MM.1S (cell line): ENCODE results near the gene MTCL1.

Source experiments
- DNase-seq: peaks from one replicate; pipeline ENCODE4 v3.0.0-alpha.2; 2015
- H2AFZ ChIP-seq: fragments of 300-600 bp; sonication (generic); 2 replicates; pipeline ENCODE4 v1.6.0; 2016; ENCODE audit warnings: antibody characterized with exemption, low read length
- H3F3A ChIP-seq: fragments of 300-600 bp; sonication (generic); 2 replicates; pipeline ENCODE4 v1.6.1; 2016; ENCODE audit warnings: mild to moderate bottlenecking, antibody characterized with exemption, low read length, moderate library complexity, mixed read lengths; ENCODE audit not compliant: insufficient read depth
- H3K27ac ChIP-seq: fragments of 300-600 bp; sonication (generic); 2 replicates; pipeline ENCODE4 v1.5.1; 2016; ENCODE audit warnings: mild to moderate bottlenecking, low read length
- H3K27me3 ChIP-seq: fragments of 300-600 bp; sonication (generic); replicated peaks from 2 replicates; pipeline ENCODE4 v1.6.0; 2016; ENCODE audit warnings: low read length; ENCODE audit not compliant: insufficient read depth
- H3K36me3 ChIP-seq: fragments of 300-600 bp; sonication (generic); replicated peaks from 2 replicates; pipeline ENCODE4 v1.6.1; 2016; ENCODE audit warnings: mild to moderate bottlenecking, low read length, mixed read lengths; ENCODE audit not compliant: insufficient read depth
- H3K4me1 ChIP-seq: fragments of 300-600 bp; sonication (generic); 2 replicates; pipeline ENCODE4 v1.6.1; 2016; ENCODE audit warnings: low read length, mixed read lengths
- H3K4me2 ChIP-seq: fragments of 300-600 bp; sonication (generic); 2 replicates; pipeline ENCODE4 v1.6.0; 2016; ENCODE audit warnings: low read depth, low read length
- H3K4me3 ChIP-seq: fragments of 300-600 bp; sonication (generic); 2 replicates; pipeline ENCODE4 v1.5.1; 2016; ENCODE audit warnings: low read length, mixed read lengths
- H3K79me2 ChIP-seq: fragments of 300-600 bp; sonication (generic); 2 replicates; pipeline ENCODE4 v1.6.1; 2016; ENCODE audit warnings: mixed run types, low read length, mixed read lengths
- H3K9ac ChIP-seq: fragments of 300-600 bp; sonication (generic); 2 replicates; pipeline ENCODE4 v1.6.1; 2016; ENCODE audit warnings: low read length, mixed read lengths
- H3K9me2 ChIP-seq: fragments of 300-600 bp; sonication (generic); replicated peaks from 2 replicates; pipeline ENCODE4 v1.6.1; 2016; ENCODE audit warnings: mild to moderate bottlenecking, low read length, mixed read lengths; ENCODE audit not compliant: insufficient read depth
- H3K9me3 ChIP-seq: fragments of 300-600 bp; sonication (generic); replicated peaks from 2 replicates; pipeline ENCODE4 v1.6.1; 2016; ENCODE audit warnings: mild to moderate bottlenecking, low read length, mixed read lengths; ENCODE audit not compliant: insufficient read depth
- H4K20me1 ChIP-seq: fragments of 300-600 bp; sonication (generic); 2 replicates; pipeline ENCODE4 v1.6.1; 2016; ENCODE audit warnings: mild to moderate bottlenecking, low read length, moderate library complexity, mixed read lengths; ENCODE audit not compliant: insufficient read depth
- CTCF ChIP-seq: fragments of 300-600 bp; sonication (generic); IDR thresholded peaks from 2 replicates; pipeline ENCODE4 v1.5.1; 2016; ENCODE audit warnings: antibody characterized with exemption, low read length, mixed read lengths
- EZH2 ChIP-seq: fragments of 300-600 bp; sonication (generic); optimal IDR thresholded peaks from 2 replicates; pipeline ENCODE3; 2017; ENCODE audit warnings: low read depth, mild to moderate bottlenecking, antibody characterized with exemption, low read length, mixed read lengths
- EZH2phosphoT487 ChIP-seq: fragments of 300-600 bp; sonication (generic); IDR thresholded peaks from 2 replicates; pipeline ENCODE4 v1.6.1; 2018; ENCODE audit warnings: antibody characterized with exemption, low read length

The MTCL1 gene

GRCh38 chr18:8799596-8800441 lies 94.5 kb downstream of the MTCL1 start:
- no peak overlapping the region for H3K4me3 ChIP-seq
- no peak overlapping the region for H3K4me2 ChIP-seq
- no peaks in the 10 kb centered on the region for H3K4me1 ChIP-seq
- H3K27me3 ChIP-seq = no peaks in the 10 kb centered on the region
- no peaks in the 10 kb centered on the region for H3K79me2 ChIP-seq
- H4K20me1 ChIP-seq = no peaks in the 10 kb centered on the region
- H3K9me2 ChIP-seq = no peaks in the 10 kb centered on the region
- no peaks in the 10 kb centered on the region for H3F3A ChIP-seq
- H3K9me3 ChIP-seq = no peaks in the 10 kb centered on the region
- no peak overlapping the region for H3K9ac ChIP-seq
- H3K36me3 ChIP-seq = no peaks in the 10 kb centered on the region; the same call in 1 of the 2 replicates
- no peak overlapping the region for H2AFZ ChIP-seq
- H3K27ac ChIP-seq = no peak overlapping the region
- DNase-seq = no peak
- TF ChIP-seq CTCF = no peak
- TF ChIP-seq EZH2phosphoT487 = no peak
- no peak for TF ChIP-seq EZH2

GRCh38 chr18:8800445-8800844 lies 95.1 kb downstream of the MTCL1 start:
- Histone ChIP-seq H3F3A (no peaks in the 10 kb centered on the region), H2AFZ (no peak overlapping the region), H3K9ac (no peak overlapping the region), H3K9me2 (no peaks in the 10 kb centered on the region), H3K27me3 (no peaks in the 10 kb centered on the region), H3K4me3 (no peak overlapping the region), H3K4me2 (no peak overlapping the region), H3K9me3 (no peaks in the 10 kb centered on the region), H3K27ac (no peak overlapping the region), H3K79me2 (no peaks in the 10 kb centered on the region), H4K20me1 (no peaks in the 10 kb centered on the region), H3K4me1 (no peaks in the 10 kb centered on the region), H3K36me3 (no peaks in the 10 kb centered on the region; the same call in 1 of the 2 replicates)
- no peak for DNase-seq
- no peak for TF ChIP-seq CTCF
- TF ChIP-seq EZH2phosphoT487 = no peak
- no peak for TF ChIP-seq EZH2

- Histone ChIP-seq H3K9ac (no peak overlapping the region), H3K27me3 (no peaks in the 10 kb centered on the region), H3K79me2 (no peaks in the 10 kb centered on the region), H3K27ac (no peak overlapping the region), H3K36me3 (no peaks in the 10 kb centered on the region; the same call in 1 of the 2 replicates), H3K9me3 (no peaks in the 10 kb centered on the region), H3K4me3 (no peak overlapping the region), H4K20me1 (no peaks in the 10 kb centered on the region), H2AFZ (no peak overlapping the region), H3F3A (no peaks in the 10 kb centered on the region), H3K4me1 (no peaks in the 10 kb centered on the region), H3K9me2 (no peaks in the 10 kb centered on the region), H3K4me2 (no peak overlapping the region)
- no peak for DNase-seq
- no peak for TF ChIP-seq EZH2phosphoT487
- TF ChIP-seq CTCF = no peak
- TF ChIP-seq EZH2 = no peak
Observed at GRCh38 chr18:8800876-8801262, 95.5 kb downstream of the MTCL1 start.
